Hematopoietic multipotent progenitor cell treated with erythropoietin and hydrocortisone succinate and interleukin-3 and kit ligand, for 8 days (in vitro differentiated cells): Measurements from ENCODE around the gene TRRAP.
"Not testable (repeated sequence)": the region's sequence is repeated elsewhere in the genome, so short reads cannot be mapped to it uniquely, and the experiment has no call there.

Experiments used
- DNase-seq: peaks from one replicate; pipeline ENCODE4 v3.0.0-alpha.2; 2015

Gene TRRAP

GRCh38 chr7:98866765-98867164 is 11.6 kb upstream of the TRRAP start:
- DNase-seq = no peak

- no peak for DNase-seq
Measured at GRCh38 chr7:98868450-98868849, 9.9 kb upstream of the TRRAP start.

- DNase-seq = no peak
Measured at GRCh38 chr7:98869027-98869596, 9.2 kb upstream of the TRRAP start.

- no peak for DNase-seq
Measured at GRCh38 chr7:98869597-98870120, 8.7 kb upstream of the TRRAP start, which contains the start of gene TMEM130. Gene TMEM130, minus strand, starts transcription at chr7:98870014. Its CDS starts 153 bp downstream, at chr7:98869861.

- peak; percentile 4 for DNase-seq
Measured at GRCh38 chr7:98870121-98870651, 8.1 kb upstream of the TRRAP start.

GRCh38 chr7:98870807-98871491 is 7.4 kb upstream of the TRRAP start:
- DNase-seq = no peak

- DNase-seq = peak; percentile 65
Measured at GRCh38 chr7:98872328-98872924, 5.9 kb upstream of the TRRAP start.

GRCh38 chr7:98873610-98874009 is 4.7 kb upstream of the TRRAP start:
- not testable (repeated sequence) for DNase-seq

- DNase-seq = no peak
Measured at GRCh38 chr7:98874942-98875341, 3.4 kb upstream of the TRRAP start.

- DNase-seq = no peak
Measured at GRCh38 chr7:98875501-98875900, 2.8 kb upstream of the TRRAP start.

GRCh38 chr7:98877146-98877545 is 1.2 kb upstream of the TRRAP start:
- DNase-seq = no peak

- DNase-seq = no peak
Measured at GRCh38 chr7:98877692-98878364, 504 bp upstream of the TRRAP start.

GRCh38 chr7:98879198-98879978 is 1.1 kb downstream of the TRRAP start:
- DNase-seq = peak; percentile 72

GRCh38 chr7:98879979-98880315 is 1.6 kb downstream of the TRRAP start:
- no peak for DNase-seq

GRCh38 chr7:98880485-98880884 is 2.2 kb downstream of the TRRAP start:
- no peak for DNase-seq

GRCh38 chr7:98881561-98882315 is 3.4 kb downstream of the TRRAP start:
- no peak for DNase-seq

- no peak for DNase-seq
Measured at GRCh38 chr7:98884416-98884815, 6.1 kb downstream of the TRRAP start.

GRCh38 chr7:98887038-98887437 is 8.7 kb downstream of the TRRAP start:
- no peak for DNase-seq

- DNase-seq = no peak
Measured at GRCh38 chr7:98892609-98893008, 14.3 kb downstream of the TRRAP start.

- no peak for DNase-seq
Measured at GRCh38 chr7:98899816-98900215, 21.5 kb downstream of the TRRAP start.

- no peak for DNase-seq
Measured at GRCh38 chr7:98900815-98901214, 22.5 kb downstream of the TRRAP start.

- DNase-seq = no peak
Measured at GRCh38 chr7:98902523-98902922, 24.2 kb downstream of the TRRAP start.
